ENCODE measurements around the gene SLC44A4. TPM values are rescaled to one million over a fixed set of nuclear protein-coding genes. Genes with fewer than 3 reads are reported as not detected.

SLC44A4 gene
- total RNA-seq, 1 donor from 2014 or later, result 0.94 TPM

- Mint-ChIP-seq H3K27ac (peak overlapping the region; percentile 90), H3K4me3 (peak overlapping the region; percentile 78)
Observed at GRCh38 chr6:31896493-31896855, 17.7 kb upstream of the SLC44A4 start.

GRCh38 chr6:31892821-31893220 lies 14.0 kb upstream of the SLC44A4 start:
- H3K27me3 Mint-ChIP-seq (ENCODE audit: low read depth), result no peaks in the 10 kb centered on the region
- H3K27ac Mint-ChIP-seq, result no peak overlapping the region
- DNase-seq (ENCODE audit: low spot score in 2 of 2, unreplicated experiment in 2 of 2), result no peak
- H3K9me3 Mint-ChIP-seq, result no peaks in the 10 kb centered on the region
- peaks cover 6% of the 10 kb centered on the region for H3K4me1 Mint-ChIP-seq
- H3K36me3 Mint-ChIP-seq, result peaks cover 31% of the 10 kb centered on the region
- TF ChIP-seq, protein P1, sequence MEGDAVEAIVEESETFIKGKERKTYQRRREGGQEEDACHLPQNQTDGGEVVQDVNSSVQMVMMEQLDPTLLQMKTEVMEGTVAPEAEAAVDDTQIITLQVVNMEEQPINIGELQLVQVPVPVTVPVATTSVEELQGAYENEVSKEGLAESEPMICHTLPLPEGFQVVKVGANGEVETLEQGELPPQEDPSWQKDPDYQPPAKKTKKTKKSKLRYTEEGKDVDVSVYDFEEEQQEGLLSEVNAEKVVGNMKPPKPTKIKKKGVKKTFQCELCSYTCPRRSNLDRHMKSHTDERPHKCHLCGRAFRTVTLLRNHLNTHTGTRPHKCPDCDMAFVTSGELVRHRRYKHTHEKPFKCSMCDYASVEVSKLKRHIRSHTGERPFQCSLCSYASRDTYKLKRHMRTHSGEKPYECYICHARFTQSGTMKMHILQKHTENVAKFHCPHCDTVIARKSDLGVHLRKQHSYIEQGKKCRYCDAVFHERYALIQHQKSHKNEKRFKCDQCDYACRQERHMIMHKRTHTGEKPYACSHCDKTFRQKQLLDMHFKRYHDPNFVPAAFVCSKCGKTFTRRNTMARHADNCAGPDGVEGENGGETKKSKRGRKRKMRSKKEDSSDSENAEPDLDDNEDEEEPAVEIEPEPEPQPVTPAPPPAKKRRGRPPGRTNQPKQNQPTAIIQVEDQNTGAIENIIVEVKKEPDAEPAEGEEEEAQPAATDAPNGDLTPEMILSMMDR (IDR thresholded peaks at IDR 0.05; ENCODE audit: unreplicated experiment), result no peak
- H3K4me3 Mint-ChIP-seq, result no peak overlapping the region

More at GRCh38 chr6:31896493-31896855, 17.7 kb upstream of the SLC44A4 start:
- DNase-seq (ENCODE audit: low spot score in 2 of 2, unreplicated experiment in 2 of 2), result no peak
- TF ChIP-seq, protein P1 (IDR thresholded peaks at IDR 0.05; ENCODE audit: unreplicated experiment), result no peak
- H3K27me3 Mint-ChIP-seq (ENCODE audit: low read depth), result no peaks in the 10 kb centered on the region
- H3K36me3 Mint-ChIP-seq, result peaks cover 15% of the 10 kb centered on the region
- H3K9me3 Mint-ChIP-seq, result no peaks in the 10 kb centered on the region
- H3K4me1 Mint-ChIP-seq, result peaks cover 29% of the 10 kb centered on the region

- H3K27me3 Mint-ChIP-seq (ENCODE audit: low read depth), result no peaks in the 10 kb centered on the region
- H3K36me3 Mint-ChIP-seq, result peaks cover 40% of the 10 kb centered on the region
- no peaks in the 10 kb centered on the region for H3K9me3 Mint-ChIP-seq
- no peak overlapping the region for H3K4me3 Mint-ChIP-seq
- H3K27ac Mint-ChIP-seq, result no peak overlapping the region
- no peak for DNase-seq (ENCODE audit: low spot score in 2 of 2, unreplicated experiment in 2 of 2)
- no peaks in the 10 kb centered on the region for H3K4me1 Mint-ChIP-seq
- TF ChIP-seq, protein P1 (IDR thresholded peaks at IDR 0.05; ENCODE audit: unreplicated experiment), result no peak
Observed at GRCh38 chr6:31889331-31889972, 10.7 kb upstream of the SLC44A4 start.

DNA sequence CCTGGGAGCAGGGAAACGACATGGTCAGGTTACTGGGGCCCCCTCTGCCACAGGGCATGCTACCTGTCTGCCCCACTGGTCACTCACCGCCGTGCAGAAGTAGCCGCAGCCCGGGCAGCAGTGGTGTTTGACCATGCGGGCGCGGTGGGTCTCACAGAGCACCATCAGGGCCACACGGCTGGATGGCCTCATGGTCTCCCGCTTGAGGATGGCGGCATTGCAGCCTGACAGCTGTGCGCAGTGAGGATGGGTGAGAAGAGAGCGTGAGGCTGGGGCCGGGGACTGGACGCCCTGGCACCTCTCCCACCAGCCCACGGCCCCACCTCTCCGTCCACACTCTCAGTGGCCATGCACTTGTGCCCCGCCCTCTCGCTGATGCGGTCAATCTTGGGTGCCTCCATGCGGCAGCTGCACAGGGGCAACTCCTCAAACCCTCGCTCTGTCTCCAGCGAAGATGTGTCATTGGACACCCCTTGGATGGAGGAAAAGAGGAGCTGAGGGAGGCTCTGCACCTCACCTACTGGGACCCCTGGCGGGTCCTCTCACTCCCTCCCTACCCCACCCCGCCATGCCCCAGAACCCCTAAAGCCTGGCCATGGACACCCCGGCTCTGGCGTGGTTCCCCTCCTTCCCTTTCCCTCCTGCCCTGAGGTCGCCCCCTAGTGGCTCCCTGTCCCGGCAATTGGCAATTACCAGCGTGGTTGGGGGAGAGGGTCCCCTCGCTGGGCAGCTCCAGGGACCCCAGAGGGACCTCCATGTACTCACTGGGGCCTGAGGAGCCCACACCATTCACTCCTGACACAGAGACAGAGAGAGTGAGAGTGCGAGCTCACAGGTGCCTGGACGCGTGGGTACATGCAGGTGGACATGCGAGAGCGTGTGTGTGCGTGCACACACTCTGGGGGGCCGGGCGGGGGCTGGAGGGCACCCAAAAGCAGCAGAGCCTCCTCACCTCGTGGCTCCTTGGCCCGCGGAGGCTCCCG lies 9.8 kb upstream of the SLC44A4 start:
- Mint-ChIP-seq H3K4me1 (no peaks in the 10 kb centered on the region), H3K27ac (no peak overlapping the region), H3K4me3 (no peak overlapping the region), H3K36me3 (peaks cover 43% of the 10 kb centered on the region), H3K9me3 (no peaks in the 10 kb centered on the region), H3K27me3 (ENCODE audit: low read depth) (no peaks in the 10 kb centered on the region)
- no peak for DNase-seq (ENCODE audit: low spot score in 2 of 2, unreplicated experiment in 2 of 2)
- TF ChIP-seq, protein P1 (IDR thresholded peaks at IDR 0.05; ENCODE audit: unreplicated experiment), result peak; percentile 54

- no peaks in the 10 kb centered on the region for H3K4me1 Mint-ChIP-seq
- no peak for DNase-seq (ENCODE audit: low spot score in 2 of 2, unreplicated experiment in 2 of 2)
- TF ChIP-seq, protein P1 (IDR thresholded peaks at IDR 0.05; ENCODE audit: unreplicated experiment), result no peak
- H3K36me3 Mint-ChIP-seq, result peaks cover 43% of the 10 kb centered on the region
- H3K9me3 Mint-ChIP-seq, result no peaks in the 10 kb centered on the region
- H3K27ac Mint-ChIP-seq, result no peak overlapping the region
- no peaks in the 10 kb centered on the region for H3K27me3 Mint-ChIP-seq (ENCODE audit: low read depth)
- H3K4me3 Mint-ChIP-seq, result no peak overlapping the region
Observed at GRCh38 chr6:31887173-31888007, 8.6 kb upstream of the SLC44A4 start.
